WTC11 (cell line): Measurements from ENCODE around the gene PRDM15. TPM values are rescaled to one million over a fixed set of nuclear protein-coding genes. Genes with fewer than 3 reads are reported as not detected.

Experiments
- ATAC-seq: fragments of 200-7000 bp; cut with Tn5 transposase; 2 replicates; pipeline ENCODE4 v1.10.0; 2021; ENCODE audit warnings: mild to moderate bottlenecking, moderate library complexity
- CTCF ChIA-PET: fragments of 300-600 bp; sonication (Branson Sonifier 250); formaldehyde crosslinking; loops from one replicate; lab custom pipeline; 2021; ENCODE audit warnings: antibody characterized with exemption; lab: Charles Lee
- POLR2A ChIA-PET: fragments of 350-600 bp; sonication (Branson Sonifier 250); formaldehyde crosslinking; loops from one replicate; lab custom pipeline; 2021; ENCODE audit warnings: antibody characterized with exemption; lab: Charles Lee
- DNase-seq: peaks from one replicate; pipeline ENCODE4 v3.0.0; 2021; ENCODE audit warnings: low spot score
- H3K27ac Mint-ChIP-seq: 2 replicates; pipeline ENCODE4 v1.8.0; 2021; ENCODE audit warnings: mixed read lengths
- H3K27me3 Mint-ChIP-seq: 2 replicates; pipeline ENCODE4 v1.8.0; 2021; ENCODE audit warnings: low read depth, mild to moderate bottlenecking, moderate library complexity, mixed read lengths
- H3K36me3 Mint-ChIP-seq: 2 replicates; pipeline ENCODE4 v1.8.0; 2021; ENCODE audit warnings: mixed read lengths
- H3K4me1 Mint-ChIP-seq: 2 replicates; pipeline ENCODE4 v1.8.0; 2022; ENCODE audit warnings: mixed read lengths
- H3K4me3 Mint-ChIP-seq: 2 replicates; pipeline ENCODE4 v1.8.0; 2021; ENCODE audit warnings: mild to moderate bottlenecking, moderate library complexity, mixed read lengths
- H3K9me3 Mint-ChIP-seq: 2 replicates; pipeline ENCODE4 v1.8.0; 2021; ENCODE audit warnings: mixed read lengths
- AR ChIP-seq: fragments of 250-450 bp; sonication (Bioruptor Pico); IDR thresholded peaks from 2 replicates; pipeline ENCODE4 v1.9.0; 2021; ENCODE audit warnings: mild to moderate bottlenecking
- ATF2 ChIP-seq: sonication (generic); formaldehyde crosslinking; IDR thresholded peaks from 2 replicates; pipeline ENCODE4 v1.8.1; 2022; ENCODE audit warnings: low read depth, missing genetic modification reagents, borderline replicate concordance
- ATF6 ChIP-seq: sonication (generic); formaldehyde crosslinking; IDR thresholded peaks from 2 replicates; pipeline ENCODE4 v1.8.1; 2023; ENCODE audit warnings: mild to moderate bottlenecking, missing genetic modification reagents
- CREB1 ChIP-seq: sonication (generic); formaldehyde crosslinking; IDR thresholded peaks from 2 replicates; pipeline ENCODE4 v1.8.0; 2023; ENCODE audit warnings: mild to moderate bottlenecking, missing genetic modification reagents
- EMX1 ChIP-seq: fragments of 250-450 bp; sonication (Bioruptor Pico); IDR thresholded peaks from 2 replicates; pipeline ENCODE4 v1.8.0; 2021; ENCODE audit warnings: mild to moderate bottlenecking
- ESRRA ChIP-seq: sonication (generic); formaldehyde crosslinking; IDR thresholded peaks from 2 replicates; pipeline ENCODE4 v1.8.1; 2022; ENCODE audit warnings: mild to moderate bottlenecking, missing genetic modification reagents, borderline replicate concordance
- GTF2I ChIP-seq: fragments of 250-450 bp; sonication (Bioruptor Pico); conservative IDR thresholded peaks from 2 replicates; pipeline ENCODE4 v1.4.0; 2021; ENCODE audit warnings: mild to moderate bottlenecking
- KAT7 ChIP-seq: sonication (generic); formaldehyde crosslinking; IDR thresholded peaks from 2 replicates; pipeline ENCODE4 v1.8.1; 2023; ENCODE audit warnings: missing genetic modification reagents, mild to moderate bottlenecking, borderline replicate concordance
- NR2C2 ChIP-seq: sonication (generic); formaldehyde crosslinking; IDR thresholded peaks from 2 replicates; pipeline ENCODE4 v1.8.0; 2022; ENCODE audit warnings: mild to moderate bottlenecking, missing genetic modification reagents
- PRRX2 ChIP-seq: fragments of 250-450 bp; sonication (Bioruptor Pico); IDR thresholded peaks from 2 replicates; pipeline ENCODE4 v1.8.0; 2021; ENCODE audit warnings: mild to moderate bottlenecking
- SMAD3 ChIP-seq: sonication (generic); formaldehyde crosslinking; IDR thresholded peaks from 2 replicates; pipeline ENCODE4 v1.8.0; 2022; ENCODE audit warnings: missing genetic modification reagents, mild to moderate bottlenecking, borderline replicate concordance
- TEAD4 ChIP-seq: sonication (generic); formaldehyde crosslinking; IDR thresholded peaks from 2 replicates; pipeline ENCODE4 v1.8.0; 2022; ENCODE audit warnings: mild to moderate bottlenecking, missing genetic modification reagents
- ZNF317 ChIP-seq: sonication (generic); formaldehyde crosslinking; IDR thresholded peaks from 2 replicates; pipeline ENCODE4 v1.8.1; 2023; ENCODE audit warnings: low read depth, mild to moderate bottlenecking, moderate library complexity, missing genetic modification reagents, borderline replicate concordance
- ZNF416 ChIP-seq: fragments of 250-450 bp; sonication (Bioruptor Pico); IDR thresholded peaks from 2 replicates; pipeline ENCODE4 v1.9.0; 2021; ENCODE audit warnings: mild to moderate bottlenecking, inconsistent platforms
- ZNF423 ChIP-seq: fragments of 250-450 bp; sonication (Bioruptor Pico); IDR thresholded peaks from 2 replicates; pipeline ENCODE4 v2.1.2; 2022; ENCODE audit warnings: mild to moderate bottlenecking, moderate library complexity
- ZSCAN18 ChIP-seq: fragments of 250-450 bp; sonication (Bioruptor Pico); IDR thresholded peaks from 2 replicates; pipeline ENCODE4 v2.1.2; 2022; ENCODE audit warnings: mild to moderate bottlenecking, moderate library complexity
- total RNA-seq: library from RNA; stranded (reverse); gene quantifications from 3 replicates; pipeline ENCODE4 v1.2.3, GENCODE V29; 2021
- TF ChIP-seq, protein P1 (sequence below): sonication (generic); formaldehyde crosslinking; IDR thresholded peaks from 2 replicates; pipeline ENCODE4 v1.8.0; 2023; ENCODE audit warnings: mild to moderate bottlenecking, missing genetic modification reagents

Gene PRDM15
- total RNA-seq, 1 experiment from 2014 or later = 12.9 TPM

DNA sequence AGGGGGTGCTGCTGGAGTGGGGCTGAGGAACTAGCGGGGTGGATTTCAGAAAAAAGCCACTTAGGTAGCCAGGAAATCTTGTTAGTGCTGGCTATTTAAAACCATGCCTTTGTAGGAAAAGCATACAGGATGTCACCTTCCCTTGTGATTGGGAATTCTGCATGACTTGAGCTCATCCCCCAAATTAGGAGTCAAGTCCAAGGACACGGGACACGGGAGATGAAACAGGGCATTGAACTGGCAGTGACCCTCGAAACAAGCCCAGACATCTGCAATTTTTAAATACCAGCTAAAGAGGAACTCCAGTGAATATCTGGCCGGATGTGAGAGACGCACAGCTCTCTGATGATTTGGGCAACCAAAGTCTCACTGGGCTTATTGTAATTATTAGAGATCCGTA is 41.9 kb upstream of the PRDM15 start:
- peaks cover 3% of the 10 kb centered on the region for H3K36me3 Mint-ChIP-seq
- H3K4me1 Mint-ChIP-seq = peaks cover 8% of the 10 kb centered on the region
- no peaks in the 10 kb centered on the region for H3K9me3 Mint-ChIP-seq
- ChIA-PET CTCF (interaction anchor here (0.9 kb wide), 1 partner anchor 16 kb away, joined by 3 read pairs; no protein-coding TSS in a partner anchor), POLR2A (no interaction called here)
- H3K4me3 Mint-ChIP-seq = no peak overlapping the region
- no peaks in the 10 kb centered on the region for H3K27me3 Mint-ChIP-seq
- DNase-seq (no peak), ATAC-seq (no peak)
- no peak overlapping the region for H3K27ac Mint-ChIP-seq
- no peak for TF ChIP-seq EMX1 (CRISPR knock-in tag)
- TF ChIP-seq SMAD3 (CRISPR knock-in tag) = no peak
- TF ChIP-seq ATF6 (CRISPR knock-in tag) = no peak
- TF ChIP-seq ESRRA (CRISPR knock-in tag) = no peak
- TF ChIP-seq ZSCAN18 = no peak
- no peak for TF ChIP-seq ZNF317 (CRISPR knock-in tag)

DNA sequence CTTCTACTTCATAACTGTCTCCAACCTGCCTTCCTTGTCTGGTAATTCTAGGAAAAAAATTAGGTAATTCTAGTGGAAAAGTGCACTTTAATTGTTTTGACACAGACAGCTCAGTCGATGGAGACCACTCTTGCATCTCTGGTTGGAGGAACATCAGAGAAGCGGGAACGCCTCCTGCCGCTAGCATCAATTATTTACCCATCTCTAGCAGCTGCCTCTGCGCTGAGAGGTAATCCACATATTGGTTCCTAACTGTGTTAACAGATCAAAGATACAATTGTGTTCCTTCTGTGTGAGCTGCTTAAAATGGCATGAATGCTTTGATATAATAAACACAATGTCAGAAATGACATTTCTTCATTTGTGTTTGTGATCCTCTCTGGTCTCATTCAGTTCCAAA is 41.3 kb upstream of the PRDM15 start:
- ATAC-seq = no peak
- Mint-ChIP-seq H3K36me3 (peaks cover 7% of the 10 kb centered on the region), H3K27ac (no peak overlapping the region), H3K4me3 (no peak overlapping the region), H3K4me1 (peaks cover 3% of the 10 kb centered on the region), H3K9me3 (no peaks in the 10 kb centered on the region), H3K27me3 (no peaks in the 10 kb centered on the region)
- POLR2A ChIA-PET = no interaction called here
- DNase-seq = no peak
- no peak for TF ChIP-seq ZNF416
- TF ChIP-seq CREB1 (CRISPR knock-in tag) = no peak
- no peak for TF ChIP-seq TEAD4
- TF ChIP-seq NR2C2 (CRISPR knock-in tag) = no peak
- no peak for TF ChIP-seq KAT7
- TF ChIP-seq, protein P1, sequence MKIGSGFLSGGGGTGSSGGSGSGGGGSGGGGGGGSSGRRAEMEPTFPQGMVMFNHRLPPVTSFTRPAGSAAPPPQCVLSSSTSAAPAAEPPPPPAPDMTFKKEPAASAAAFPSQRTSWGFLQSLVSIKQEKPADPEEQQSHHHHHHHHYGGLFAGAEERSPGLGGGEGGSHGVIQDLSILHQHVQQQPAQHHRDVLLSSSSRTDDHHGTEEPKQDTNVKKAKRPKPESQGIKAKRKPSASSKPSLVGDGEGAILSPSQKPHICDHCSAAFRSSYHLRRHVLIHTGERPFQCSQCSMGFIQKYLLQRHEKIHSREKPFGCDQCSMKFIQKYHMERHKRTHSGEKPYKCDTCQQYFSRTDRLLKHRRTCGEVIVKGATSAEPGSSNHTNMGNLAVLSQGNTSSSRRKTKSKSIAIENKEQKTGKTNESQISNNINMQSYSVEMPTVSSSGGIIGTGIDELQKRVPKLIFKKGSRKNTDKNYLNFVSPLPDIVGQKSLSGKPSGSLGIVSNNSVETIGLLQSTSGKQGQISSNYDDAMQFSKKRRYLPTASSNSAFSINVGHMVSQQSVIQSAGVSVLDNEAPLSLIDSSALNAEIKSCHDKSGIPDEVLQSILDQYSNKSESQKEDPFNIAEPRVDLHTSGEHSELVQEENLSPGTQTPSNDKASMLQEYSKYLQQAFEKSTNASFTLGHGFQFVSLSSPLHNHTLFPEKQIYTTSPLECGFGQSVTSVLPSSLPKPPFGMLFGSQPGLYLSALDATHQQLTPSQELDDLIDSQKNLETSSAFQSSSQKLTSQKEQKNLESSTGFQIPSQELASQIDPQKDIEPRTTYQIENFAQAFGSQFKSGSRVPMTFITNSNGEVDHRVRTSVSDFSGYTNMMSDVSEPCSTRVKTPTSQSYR (CRISPR knock-in tag) = no peak
- TF ChIP-seq ESRRA (CRISPR knock-in tag) = no peak
- TF ChIP-seq ZNF423 (CRISPR knock-in tag) = no peak
- TF ChIP-seq ATF2 (CRISPR knock-in tag) = no peak
- CTCF ChIA-PET = interaction anchor here (0.9 kb wide), 1 partner anchor 16 kb away, joined by 3 read pairs; no protein-coding TSS in a partner anchor

- Mint-ChIP-seq H3K4me1 (no peaks in the 10 kb centered on the region), H3K36me3 (peaks cover 7% of the 10 kb centered on the region), H3K27ac (no peak overlapping the region), H3K4me3 (no peak overlapping the region), H3K9me3 (no peaks in the 10 kb centered on the region), H3K27me3 (no peaks in the 10 kb centered on the region)
- DNase-seq (no peak), ATAC-seq (no peak)
- POLR2A ChIA-PET = no interaction called here
- CTCF ChIA-PET = no interaction called here
- TF ChIP-seq ZNF423 (CRISPR knock-in tag) (no peak), GTF2I (no peak), PRRX2 (no peak), AR (CRISPR knock-in tag) (no peak)
Measured at GRCh38 chr21:41919666-41920398, 40.7 kb upstream of the PRDM15 start.
